GM12891 (cell line): ENCODE measurements around the gene ARSB.
A peak's percentile ranks its signal among the peaks of the same experiment; 100 is the strongest.

Source experiments
- DNase-seq: peaks from one replicate; pipeline ENCODE4 v3.0.0; 2011; ENCODE audit warnings: low spot score; ENCODE audit not compliant: insufficient read length
- FAIRE-seq: peaks from 2 replicates; lab custom pipeline; 2011; peaks lifted over from hg19 to GRCh38; lab: Jason Lieb, UNC
- PAX5 ChIP-seq: IDR thresholded peaks from 2 replicates; pipeline ENCODE4 v1.6.1; 2011; ENCODE audit warnings: low read length, moderate library complexity, mild to moderate bottlenecking; ENCODE audit not compliant: insufficient read depth, severe bottlenecking
- POLR2A ChIP-seq: IDR thresholded peaks from 2 replicates; pipeline ENCODE4 v1.6.1; 2011; ENCODE audit warnings: low read depth, low read length, control low read depth
- POLR2AphosphoS5 ChIP-seq: IDR thresholded peaks from 2 replicates; pipeline ENCODE4 v1.6.1; 2011; ENCODE audit warnings: low read depth, low read length, control low read depth
- POU2F2 ChIP-seq: IDR thresholded peaks from 2 replicates; pipeline ENCODE4 v1.6.1; 2011; ENCODE audit warnings: low read depth, mild to moderate bottlenecking, control low read depth, low read length, moderate library complexity
- SPI1 ChIP-seq: IDR thresholded peaks from 2 replicates; pipeline ENCODE4 v1.6.1; 2011; ENCODE audit warnings: low read depth, low read length, control low read depth
- TAF1 ChIP-seq: IDR thresholded peaks from 2 replicates; pipeline ENCODE4 v1.6.1; 2011; ENCODE audit warnings: low read depth, low read length, control low read depth

The ARSB gene

GRCh38 chr5:79022771-79023170 lies 37.7 kb upstream of the ARSB start:
- TF ChIP-seq POU2F2 (no peak), PAX5 (no peak), POLR2A (no peak), TAF1 (no peak), SPI1 (no peak), POLR2AphosphoS5 (no peak)
- FAIRE-seq (no peak), DNase-seq (no peak)

- DNase-seq, result no peak
- no peak for FAIRE-seq
Observed at GRCh38 chr5:79021753-79022152, 36.6 kb upstream of the ARSB start.

GRCh38 chr5:79020861-79021561 lies 35.9 kb upstream of the ARSB start:
- FAIRE-seq (peak; percentile 75), DNase-seq (no peak)
- no peak for TF ChIP-seq TAF1
- TF ChIP-seq PAX5, result no peak
- TF ChIP-seq POLR2AphosphoS5, result no peak
- TF ChIP-seq POU2F2, result no peak

More at GRCh38 chr5:79021753-79022152, 36.6 kb upstream of the ARSB start:
- no peak for TF ChIP-seq SPI1
- TF ChIP-seq POLR2A, result no peak
- no peak for TF ChIP-seq POU2F2

- FAIRE-seq, result no peak
- no peak for DNase-seq
- TF ChIP-seq POU2F2 (no peak), TAF1 (no peak), POLR2AphosphoS5 (no peak), SPI1 (no peak), POLR2A (no peak), PAX5 (no peak)
Observed at GRCh38 chr5:79014631-79015030, 29.5 kb upstream of the ARSB start.

GRCh38 chr5:79011869-79012268 lies 26.8 kb upstream of the ARSB start:
- no peak for FAIRE-seq
- TF ChIP-seq POLR2A (no peak), POLR2AphosphoS5 (no peak), TAF1 (no peak), SPI1 (no peak), POU2F2 (no peak), PAX5 (no peak)
- DNase-seq, result no peak

GRCh38 chr5:79011219-79011836 lies 26.2 kb upstream of the ARSB start:
- FAIRE-seq, result no peak
- TF ChIP-seq POLR2A (no peak), POLR2AphosphoS5 (no peak), POU2F2 (no peak), SPI1 (no peak), TAF1 (no peak), PAX5 (no peak)
- no peak for DNase-seq

- TF ChIP-seq POU2F2 (no peak), POLR2AphosphoS5 (no peak)
- DNase-seq (no peak), FAIRE-seq (no peak)
Observed at GRCh38 chr5:79008362-79008761, 23.3 kb upstream of the ARSB start.

- DNase-seq (no peak), FAIRE-seq (no peak)
- no peak for TF ChIP-seq POLR2AphosphoS5
- TF ChIP-seq PAX5, result no peak
- no peak for TF ChIP-seq SPI1
- TF ChIP-seq TAF1, result no peak
- TF ChIP-seq POLR2A, result no peak
- TF ChIP-seq POU2F2, result no peak
Observed at GRCh38 chr5:79007872-79008271, 22.8 kb upstream of the ARSB start.

- no peak for TF ChIP-seq TAF1
- TF ChIP-seq POLR2AphosphoS5, result no peak
- no peak for TF ChIP-seq POLR2A
- no peak for TF ChIP-seq PAX5
- TF ChIP-seq SPI1, result no peak
- no peak for DNase-seq
- FAIRE-seq, result no peak
Observed at GRCh38 chr5:79005936-79006631, 21.0 kb upstream of the ARSB start.

- TF ChIP-seq PAX5 (no peak), TAF1 (no peak), POLR2AphosphoS5 (no peak), POLR2A (no peak)
- no peak for FAIRE-seq
- DNase-seq, result no peak
Observed at GRCh38 chr5:79005151-79005550, 20.0 kb upstream of the ARSB start.
